Activated T-helper 1 cell treated with anti-CD3 and anti-CD28 coated beads, Interleukin-2, amount 50 U/mL, for 16 hours (primary cell): Measurements from ENCODE around the gene HES4.
"Not testable (repeated sequence)": the region's sequence is repeated elsewhere in the genome, so short reads cannot be mapped to it uniquely, and the experiment has no call there.

Experiments used
- DNase-seq, 2 donors: peaks; one replicate each; pipeline ENCODE4 v3.0.0-alpha.2; 2020; ENCODE audit warnings: low read depth in 1 of 2, low spot score in 1 of 2

The HES4 gene

DNA sequence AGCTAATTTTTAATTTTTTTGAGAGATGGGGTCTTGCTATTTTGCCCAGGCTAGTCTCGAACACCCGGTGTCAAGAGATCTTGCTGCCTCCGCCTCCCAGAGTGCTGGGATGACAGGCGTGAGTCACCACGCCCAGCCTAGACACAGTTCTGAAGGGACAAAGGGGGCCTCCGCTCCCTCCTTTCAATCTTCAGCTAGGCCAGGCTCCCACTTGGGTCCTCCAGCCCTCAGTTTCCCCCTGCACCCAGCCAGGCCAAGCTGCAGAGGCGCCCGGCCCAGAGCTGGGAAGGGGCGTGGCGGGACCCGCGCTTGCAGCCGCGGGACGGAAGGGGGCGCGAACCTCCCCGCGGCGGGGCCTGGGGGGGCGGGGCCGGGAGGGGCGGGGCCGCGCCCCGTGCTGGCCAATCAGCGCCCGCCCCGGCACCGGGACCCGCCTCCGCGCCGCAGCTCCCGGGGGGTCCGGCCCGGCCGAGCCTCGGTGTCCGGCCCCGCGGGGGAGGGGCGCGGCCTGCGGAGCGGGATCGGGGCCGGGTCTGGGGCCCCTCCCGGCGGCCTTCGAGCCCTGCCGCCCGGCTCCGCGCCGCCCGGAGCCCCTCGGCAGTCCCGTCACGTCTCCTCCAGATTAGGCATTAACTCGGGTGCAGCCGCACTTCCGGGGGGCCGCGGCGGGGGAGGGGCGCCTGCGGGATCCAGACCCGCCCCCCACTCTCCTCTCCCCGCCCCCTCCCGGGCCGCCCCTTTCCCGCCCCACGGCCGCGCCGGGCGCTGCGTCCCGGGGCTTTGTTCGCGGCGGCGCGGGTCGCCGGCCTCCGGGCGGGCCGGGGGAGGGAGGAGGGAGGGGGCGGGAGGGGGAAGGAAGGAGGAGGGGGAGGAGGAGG is 19.5 kb upstream of the HES4 start:
- peak; percentile 59 to 71 for DNase-seq

- DNase-seq: not testable (repeated sequence)
Measured at GRCh38 chr1:1018321-1018685, 18.4 kb upstream of the HES4 start.

DNA sequence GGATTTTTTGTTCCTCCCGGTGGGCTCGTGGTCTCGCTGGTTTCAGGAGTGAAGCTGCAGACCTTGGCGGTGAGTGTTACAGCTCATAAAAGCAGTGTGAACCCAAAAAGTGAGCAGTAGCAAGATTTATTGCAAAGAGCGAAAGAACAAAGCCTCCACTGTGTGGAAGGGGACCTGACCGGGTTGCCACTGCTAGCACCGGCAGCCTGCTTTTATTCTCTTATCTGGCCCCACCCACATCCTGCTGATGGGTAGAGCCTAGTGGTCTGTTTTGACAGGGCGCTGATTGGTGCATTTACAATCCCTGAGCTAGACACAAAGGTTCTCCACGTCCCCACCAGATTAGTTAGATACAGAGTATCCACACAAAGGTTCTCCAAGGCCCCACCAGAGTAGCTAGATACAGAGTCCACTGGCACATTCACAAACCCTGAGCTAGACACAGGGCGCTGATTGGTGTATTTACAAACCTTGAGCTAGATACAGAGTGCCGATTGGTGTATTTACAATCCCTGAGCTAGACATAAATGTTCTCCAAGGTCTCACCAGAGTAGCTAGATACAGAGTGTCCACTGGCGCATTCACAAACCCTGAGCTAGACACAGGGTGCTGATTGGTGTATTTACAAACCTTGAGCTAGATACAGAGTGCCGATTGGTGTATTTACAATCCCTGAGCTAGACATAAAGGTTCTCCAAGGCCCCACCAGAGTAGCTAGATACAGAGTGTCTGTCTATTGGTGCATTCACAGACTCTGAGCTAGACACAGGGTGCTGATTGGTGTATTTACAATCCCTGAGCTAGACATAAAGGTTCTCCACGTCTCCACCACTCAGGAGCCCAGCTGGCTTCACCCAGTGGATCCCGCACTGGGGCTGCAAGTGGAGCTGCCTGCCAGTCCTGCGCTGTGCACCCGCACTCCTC is 17.8 kb upstream of the HES4 start:
- not testable (repeated sequence) for DNase-seq

GRCh38 chr1:1014799-1015681 is 15.1 kb upstream of the HES4 start:
- DNase-seq: no peak

DNA sequence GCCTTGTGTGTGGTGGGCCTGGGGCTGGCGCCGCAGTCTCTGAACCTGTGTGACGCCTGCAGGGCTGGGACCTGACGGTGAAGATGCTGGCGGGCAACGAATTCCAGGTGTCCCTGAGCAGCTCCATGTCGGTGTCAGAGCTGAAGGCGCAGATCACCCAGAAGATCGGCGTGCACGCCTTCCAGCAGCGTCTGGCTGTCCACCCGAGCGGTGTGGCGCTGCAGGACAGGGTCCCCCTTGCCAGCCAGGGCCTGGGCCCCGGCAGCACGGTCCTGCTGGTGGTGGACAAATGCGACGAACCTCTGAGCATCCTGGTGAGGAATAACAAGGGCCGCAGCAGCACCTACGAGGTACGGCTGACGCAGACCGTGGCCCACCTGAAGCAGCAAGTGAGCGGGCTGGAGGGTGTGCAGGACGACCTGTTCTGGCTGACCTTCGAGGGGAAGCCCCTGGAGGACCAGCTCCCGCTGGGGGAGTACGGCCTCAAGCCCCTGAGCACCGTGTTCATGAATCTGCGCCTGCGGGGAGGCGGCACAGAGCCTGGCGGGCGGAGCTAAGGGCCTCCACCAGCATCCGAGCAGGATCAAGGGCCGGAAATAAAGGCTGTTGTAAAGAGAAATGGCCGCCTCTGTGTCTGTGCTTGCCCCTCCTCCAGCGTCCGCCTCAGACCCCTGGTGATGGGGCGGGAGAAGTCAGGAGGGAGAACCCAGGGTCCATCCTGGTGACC is 14.2 kb upstream of the HES4 start:
- DNase-seq: no peak

DNA sequence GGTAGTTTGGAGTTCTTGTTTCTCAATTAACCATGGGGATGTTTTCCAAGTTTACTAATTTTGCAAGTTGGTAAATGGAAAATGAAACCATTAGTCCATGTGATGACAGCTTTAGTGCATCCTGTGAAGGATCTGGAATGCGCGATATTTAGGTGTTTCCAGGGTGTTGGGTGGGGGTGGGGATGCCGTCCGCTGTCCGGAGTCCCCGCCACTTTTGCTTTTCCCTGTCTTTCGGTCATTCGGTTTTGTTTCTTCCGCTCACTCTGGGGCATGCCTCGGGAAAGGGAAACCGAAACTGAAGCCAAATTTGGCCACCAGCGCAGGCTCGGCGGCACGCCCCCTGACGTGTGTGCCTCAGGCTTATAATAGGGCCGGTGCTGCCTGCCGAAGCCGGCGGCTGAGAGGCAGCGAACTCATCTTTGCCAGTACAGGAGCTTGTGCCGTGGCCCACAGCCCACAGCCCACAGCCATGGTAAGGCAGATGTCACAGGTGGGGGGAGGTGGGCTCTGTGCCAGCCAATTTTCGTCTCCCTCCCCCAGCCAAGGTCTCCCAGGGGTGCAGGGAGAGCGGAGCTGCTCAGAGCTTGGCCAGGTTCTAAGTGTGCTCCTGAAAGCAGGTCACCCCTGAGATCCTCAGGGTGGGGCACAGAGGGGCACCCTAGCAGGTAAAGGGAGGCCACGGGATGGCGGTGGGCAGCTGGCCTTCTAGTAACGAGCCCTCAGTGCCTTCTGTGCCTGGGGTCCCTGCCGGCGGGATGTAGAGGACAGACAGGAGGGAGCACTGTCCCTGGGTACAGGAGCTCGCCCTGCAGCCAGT is 13.4 kb upstream of the HES4 start, which contains the start of gene ISG15:
TSS of gene ISG15 (plus strand) at position 393 of the 817 bp plus-strand sequence. CDS start at position 470, 77 bp downstream.
- DNase-seq: peak; percentile 68 to 77

DNA sequence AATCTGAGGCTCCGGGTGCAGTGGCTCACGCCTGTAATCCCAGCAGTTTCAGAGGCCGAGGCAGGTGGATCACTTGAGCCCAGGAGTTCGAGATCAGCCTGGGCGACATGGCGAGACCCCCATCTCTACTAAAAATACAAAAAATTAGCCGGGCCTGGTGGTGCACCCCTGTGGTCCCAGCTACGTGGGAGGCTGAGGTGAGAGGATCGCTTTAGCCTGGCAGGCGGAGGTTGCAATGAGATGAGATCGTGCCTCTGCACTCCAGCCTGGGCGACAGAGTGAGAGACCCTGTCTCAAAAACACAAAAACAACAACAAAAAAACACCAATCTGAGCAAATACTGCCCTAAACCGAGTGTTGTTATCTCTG is 12.8 kb upstream of the HES4 start:
- DNase-seq: not testable (repeated sequence)

- DNase-seq: no peak
Measured at GRCh38 chr1:1011396-1011949, 11.6 kb upstream of the HES4 start.

DNA sequence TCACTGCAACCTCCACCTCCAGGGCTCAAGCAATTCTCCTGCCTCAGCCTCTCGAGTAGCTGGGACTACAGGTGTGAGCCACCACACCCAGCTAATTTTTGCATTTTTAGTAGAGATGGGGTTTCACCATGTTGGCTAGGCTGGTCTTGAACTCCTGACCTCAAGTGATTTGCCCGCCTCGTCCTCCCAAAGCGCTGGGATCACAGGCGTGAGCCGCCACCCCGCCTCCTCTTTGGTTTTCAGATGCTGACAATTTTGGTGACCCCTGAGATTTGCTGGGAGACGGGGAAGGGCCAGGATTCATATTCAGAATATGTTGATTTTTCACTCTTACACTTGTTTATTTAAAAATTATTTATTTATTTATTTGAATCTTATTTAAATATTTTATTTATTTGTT is 10.2 kb upstream of the HES4 start:
- DNase-seq: not testable (repeated sequence)

GRCh38 chr1:1006305-1007159 is 6.6 kb upstream of the HES4 start:
- DNase-seq: no peak

GRCh38 chr1:1005774-1006304 is 5.9 kb upstream of the HES4 start:
- DNase-seq: no peak

- no peak for DNase-seq
Measured at GRCh38 chr1:1004780-1005697, 5.1 kb upstream of the HES4 start.

- no peak for DNase-seq
Measured at GRCh38 chr1:1004420-1004779, 4.5 kb upstream of the HES4 start.

- DNase-seq: no peak
Measured at GRCh38 chr1:1003618-1004419, 3.9 kb upstream of the HES4 start.

DNA sequence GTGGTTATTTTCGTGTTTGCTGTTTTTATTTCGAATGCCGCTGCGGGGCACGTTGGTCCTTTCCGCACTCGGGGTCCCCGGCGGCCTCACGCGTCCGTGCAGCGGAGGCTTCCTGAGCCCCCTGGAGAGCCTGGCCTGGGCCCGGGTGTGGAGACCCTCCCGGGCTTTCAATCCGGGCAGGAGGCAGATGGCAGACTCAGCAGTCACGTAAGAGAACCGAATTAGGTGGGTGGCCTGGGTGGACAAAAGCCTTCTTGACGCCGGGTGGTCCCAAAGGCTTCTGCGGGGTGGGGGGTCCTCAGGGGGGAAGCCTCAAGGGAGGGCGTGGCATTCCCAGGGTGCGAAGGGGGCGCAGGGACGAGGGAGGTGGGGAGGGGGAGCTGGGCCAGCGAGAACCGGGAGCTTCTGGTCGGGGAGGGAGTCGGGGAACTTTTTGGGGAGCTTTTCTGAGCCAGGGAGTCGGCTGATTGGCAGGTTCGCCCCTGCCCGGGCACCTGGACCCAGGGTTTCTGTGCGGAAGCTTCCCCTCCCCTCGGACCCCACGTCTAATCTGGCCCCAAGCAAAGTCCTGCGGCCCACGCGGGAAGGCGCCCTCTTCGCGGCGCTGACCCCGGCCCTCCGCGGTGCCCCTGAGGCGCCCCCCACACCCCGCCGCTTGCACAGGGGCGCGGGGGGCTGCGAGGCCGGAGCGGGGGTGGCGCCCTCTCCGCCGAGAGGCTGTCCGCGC is 1.3 kb upstream of the HES4 start:
- no peak for DNase-seq
